Bronchial epithelial cell (primary cell): Measurements from ENCODE around the gene GALNT15. TPM values are rescaled to one million over a fixed set of nuclear protein-coding genes. Genes with fewer than 3 reads are reported as not detected.
A peak's percentile ranks its signal among the peaks of the same experiment; 100 is the strongest.

Source experiments
- DNase-seq: peaks from one replicate; pipeline ENCODE4 v3.0.0-alpha.2; 2010; ENCODE audit warnings: low read depth
- FAIRE-seq: peaks from 2 replicates; lab custom pipeline; 2011; peaks lifted over from hg19 to GRCh38; lab: Jason Lieb, UNC
- H3K27me3 ChIP-seq: 2 replicates; pipeline ENCODE4 v1.5.1; 2011; ENCODE audit warnings: low read length; ENCODE audit not compliant: control insufficient read depth, insufficient read depth
- H3K36me3 ChIP-seq: 2 replicates; pipeline ENCODE4 v1.5.1; 2011; ENCODE audit warnings: low read length; ENCODE audit not compliant: control insufficient read depth, insufficient read depth
- H3K4me3 ChIP-seq: 2 replicates; pipeline ENCODE4 v1.5.1; 2011; ENCODE audit warnings: mild to moderate bottlenecking, low read depth, low read length, control low read depth
- total RNA-seq: library from RNA; depleted of rRNA; stranded (reverse); fragments of >200 nt; gene quantifications from 2 replicates; pipeline ENCODE4 v1.2.1, GENCODE V29; 2014
- TF ChIP-seq, protein P1 (sequence below): IDR thresholded peaks from 2 replicates; pipeline ENCODE4 v1.5.1; 2011; ENCODE audit warnings: mild to moderate bottlenecking, moderate library complexity, low read length, control low read depth, inconsistent platforms; ENCODE audit not compliant: insufficient read depth, severe bottlenecking

GALNT15 gene
- total RNA-seq, 1 donor from 2014 or later = 0.53 TPM

DNA sequence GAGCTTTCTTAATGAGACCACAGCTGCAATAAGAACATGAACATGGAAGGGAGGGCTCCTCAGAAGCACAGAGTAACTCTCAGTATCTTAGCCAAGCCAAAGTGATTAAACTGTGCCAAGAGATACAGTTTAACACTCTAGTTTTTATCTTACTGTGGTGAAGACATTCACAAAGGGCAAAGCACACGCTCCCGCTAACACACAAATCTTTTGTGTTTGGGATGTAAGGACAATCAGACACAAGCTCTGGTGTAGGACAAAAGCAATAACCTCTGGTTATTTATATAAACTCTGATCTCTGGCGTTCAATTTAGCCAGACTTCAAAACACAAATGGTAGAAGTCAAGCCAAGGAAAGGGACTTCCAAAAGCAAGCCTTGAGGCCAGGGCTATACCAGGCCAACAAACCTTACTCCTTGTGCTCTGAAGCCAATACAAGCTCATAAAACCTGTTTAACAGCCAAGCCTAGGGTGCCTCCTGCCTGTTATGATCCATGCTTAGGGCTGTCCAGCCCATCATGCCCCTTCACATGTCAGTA, 62.4 kb downstream of the GALNT15 start:
- Histone ChIP-seq H3K36me3 (no peaks in the 10 kb centered on the region), H3K27me3 (no peaks in the 10 kb centered on the region), H3K4me3 (no peak overlapping the region)
- DNase-seq (no peak), FAIRE-seq (no peak)
- TF ChIP-seq, protein P1, sequence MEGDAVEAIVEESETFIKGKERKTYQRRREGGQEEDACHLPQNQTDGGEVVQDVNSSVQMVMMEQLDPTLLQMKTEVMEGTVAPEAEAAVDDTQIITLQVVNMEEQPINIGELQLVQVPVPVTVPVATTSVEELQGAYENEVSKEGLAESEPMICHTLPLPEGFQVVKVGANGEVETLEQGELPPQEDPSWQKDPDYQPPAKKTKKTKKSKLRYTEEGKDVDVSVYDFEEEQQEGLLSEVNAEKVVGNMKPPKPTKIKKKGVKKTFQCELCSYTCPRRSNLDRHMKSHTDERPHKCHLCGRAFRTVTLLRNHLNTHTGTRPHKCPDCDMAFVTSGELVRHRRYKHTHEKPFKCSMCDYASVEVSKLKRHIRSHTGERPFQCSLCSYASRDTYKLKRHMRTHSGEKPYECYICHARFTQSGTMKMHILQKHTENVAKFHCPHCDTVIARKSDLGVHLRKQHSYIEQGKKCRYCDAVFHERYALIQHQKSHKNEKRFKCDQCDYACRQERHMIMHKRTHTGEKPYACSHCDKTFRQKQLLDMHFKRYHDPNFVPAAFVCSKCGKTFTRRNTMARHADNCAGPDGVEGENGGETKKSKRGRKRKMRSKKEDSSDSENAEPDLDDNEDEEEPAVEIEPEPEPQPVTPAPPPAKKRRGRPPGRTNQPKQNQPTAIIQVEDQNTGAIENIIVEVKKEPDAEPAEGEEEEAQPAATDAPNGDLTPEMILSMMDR = no peak

DNA sequence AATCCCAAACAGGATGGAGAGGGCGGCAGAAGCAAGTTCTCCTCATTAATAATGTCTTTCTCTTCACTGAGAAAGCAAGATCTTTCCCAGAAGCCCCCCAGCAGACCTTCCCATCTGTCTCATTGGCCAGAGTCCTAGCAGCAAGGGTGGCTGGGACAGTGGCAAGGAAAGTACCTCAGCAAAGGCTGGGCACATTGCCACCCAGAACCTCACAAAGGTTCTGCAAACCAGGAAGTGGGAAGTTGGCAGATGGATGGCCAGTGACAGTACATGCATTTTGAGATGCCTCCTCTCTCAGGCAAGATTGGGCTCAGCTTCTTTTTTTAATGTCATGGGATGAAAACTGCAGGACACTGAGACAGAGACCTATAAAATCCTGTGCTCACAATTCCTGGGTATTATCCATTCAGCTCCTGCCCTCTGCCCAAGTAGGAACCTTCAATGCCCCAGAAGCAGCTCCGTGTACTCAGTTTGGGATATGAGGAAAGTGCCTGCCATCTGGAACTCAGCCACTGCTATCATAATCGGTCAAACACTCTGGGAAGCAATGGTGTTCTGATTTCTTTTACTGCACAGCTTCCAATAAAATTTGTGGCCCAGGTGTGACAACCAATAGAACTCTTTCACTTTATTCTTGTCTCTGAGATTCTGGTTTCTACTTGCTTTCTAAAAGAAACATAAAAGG, 64.7 kb downstream of the GALNT15 start:
- Histone ChIP-seq H3K36me3 (no peaks in the 10 kb centered on the region), H3K4me3 (no peak overlapping the region), H3K27me3 (no peaks in the 10 kb centered on the region)
- DNase-seq (no peak), FAIRE-seq (no peak)
- TF ChIP-seq, protein P1 = no peak

DNA sequence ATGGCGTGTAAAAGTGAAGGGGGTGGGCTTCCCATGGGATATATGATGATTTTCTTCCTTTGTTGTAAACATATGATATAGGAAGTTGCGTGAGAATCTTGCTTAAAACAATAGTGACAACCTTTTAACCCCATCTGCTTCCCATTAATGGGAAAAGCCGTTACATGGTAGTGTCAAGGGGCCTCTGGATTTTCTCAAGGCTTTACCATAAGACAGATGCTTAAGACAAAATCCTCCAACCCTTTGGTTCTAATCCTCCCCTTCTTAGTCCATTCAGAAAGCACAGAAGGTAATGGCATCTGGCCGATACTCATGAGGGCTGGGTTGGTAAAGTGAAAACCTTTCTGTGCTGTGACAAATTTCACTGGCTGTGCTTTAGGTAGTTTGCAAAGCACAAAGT, 65.3 kb downstream of the GALNT15 start:
- FAIRE-seq (no peak), DNase-seq (no peak)
- Histone ChIP-seq H3K36me3 (no peaks in the 10 kb centered on the region), H3K4me3 (no peak overlapping the region), H3K27me3 (no peaks in the 10 kb centered on the region)
- TF ChIP-seq, protein P1 = no peak

DNA sequence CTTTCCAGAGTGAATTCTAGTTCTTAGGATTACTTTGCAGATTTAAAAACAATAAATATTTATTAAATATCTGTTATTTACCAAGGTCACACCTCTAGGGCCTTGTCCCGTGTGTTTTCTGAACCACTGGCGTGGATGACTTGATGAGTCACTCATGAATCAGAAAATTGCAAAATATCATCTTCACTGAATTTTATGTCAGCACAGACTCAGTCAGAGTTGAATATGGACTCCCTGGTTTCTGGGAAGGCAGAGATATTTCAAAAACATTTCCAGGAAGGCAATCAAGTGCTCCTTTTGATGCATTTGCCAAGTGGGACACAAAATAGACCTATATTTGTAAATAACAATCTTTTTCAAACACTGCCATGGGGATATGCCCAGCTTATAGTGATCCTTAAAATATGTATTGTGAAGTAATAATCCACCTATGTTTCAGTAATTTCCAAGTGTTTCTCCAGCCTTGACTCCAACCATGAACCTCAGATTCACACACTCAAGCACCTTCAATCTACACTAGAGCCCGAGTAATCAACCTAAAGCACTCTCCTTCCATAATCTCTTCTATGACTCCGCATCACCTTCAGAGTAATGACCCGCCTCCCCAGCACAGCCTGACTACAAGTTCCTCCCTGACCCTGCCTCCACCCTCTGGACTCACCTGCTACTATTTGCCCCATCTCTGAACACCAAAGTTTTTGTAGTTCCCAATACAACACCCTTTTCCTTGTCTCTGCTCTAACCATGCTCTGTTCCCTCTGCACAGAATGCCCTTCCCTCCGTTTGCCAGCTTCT, 65.9 kb downstream of the GALNT15 start:
- Histone ChIP-seq H3K36me3 (no peaks in the 10 kb centered on the region), H3K4me3 (no peak overlapping the region), H3K27me3 (no peaks in the 10 kb centered on the region)
- peak; percentile 87 for DNase-seq
- FAIRE-seq = peak; percentile 32
- TF ChIP-seq, protein P1 = no peak

DNA sequence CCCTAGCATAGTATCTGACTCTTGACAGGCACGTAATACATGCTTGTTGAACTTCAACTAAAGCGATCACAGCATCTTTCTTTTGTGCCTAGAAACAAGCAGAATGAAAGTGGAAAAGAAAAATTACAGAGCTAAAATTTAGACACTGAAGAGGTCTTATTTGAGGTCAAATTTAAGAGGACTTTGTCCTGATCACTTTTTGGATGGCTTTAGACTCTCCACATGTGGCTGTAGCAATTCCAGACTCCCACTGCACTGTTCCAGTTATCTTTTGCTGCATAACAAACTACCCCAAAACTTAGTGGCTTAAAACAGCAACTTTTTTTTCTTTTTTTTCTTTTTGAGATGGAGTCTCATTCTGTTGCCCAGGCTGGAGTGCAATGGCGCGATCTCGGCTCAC, 66.7 kb downstream of the GALNT15 start:
- TF ChIP-seq, protein P1 = no peak
- Histone ChIP-seq H3K36me3 (no peaks in the 10 kb centered on the region), H3K4me3 (no peak overlapping the region), H3K27me3 (no peaks in the 10 kb centered on the region)
- no peak for DNase-seq
- FAIRE-seq = no peak
